H1 (cell line): ENCODE results near the gene GPR180. TPM values are rescaled to one million over a fixed set of nuclear protein-coding genes. Genes with fewer than 3 reads are reported as not detected.

Experiments
- CTCF ChIA-PET: fragments of 300-600 bp; sonication (Branson Sonifier 250); formaldehyde crosslinking; loops from one replicate; lab custom pipeline; 2021; ENCODE audit not compliant: partially characterized antibody; lab: Charles Lee
- POLR2A ChIA-PET: fragments of 300-600 bp; sonication (Branson Sonifier 250); formaldehyde crosslinking; loops from one replicate; lab custom pipeline; 2021; ENCODE audit warnings: inconsistent platforms; ENCODE audit not compliant: partially characterized antibody; lab: Charles Lee
- DNase-seq, 2 experiments: peaks; one replicate each; pipeline versions ENCODE4 v3.0.0 to v3.0.0-alpha.2; 2010 to 2022; ENCODE audit warnings: low spot score in 2 of 2, low read depth in 1 of 2, mixed read lengths in 1 of 2
- FAIRE-seq: peaks from 2 replicates; lab custom pipeline; 2011; peaks lifted over from hg19 to GRCh38; lab: Jason Lieb, UNC
- H2AFZ ChIP-seq: 2 replicates; pipeline ENCODE4 v1.8.1; 2012; ENCODE audit warnings: low read length, inconsistent platforms
- H2AK5ac ChIP-seq: 2 replicates; pipeline ENCODE4 v1.6.1; 2013; ENCODE audit warnings: low read depth, low read length
- H2BK120ac ChIP-seq: replicated peaks from 2 replicates; pipeline ENCODE3; 2013; ENCODE audit warnings: low read depth, low read length, inconsistent platforms
- H2BK12ac ChIP-seq: 2 replicates; pipeline ENCODE4 v1.6.1; 2013; ENCODE audit warnings: low read depth, low read length
- H2BK15ac ChIP-seq: 2 replicates; pipeline ENCODE4 v1.6.1; 2013; ENCODE audit warnings: low read length
- H2BK20ac ChIP-seq: 2 replicates; pipeline ENCODE4 v1.6.1; 2013; ENCODE audit warnings: low read length
- H2BK5ac ChIP-seq: 2 replicates; pipeline ENCODE4 v1.6.1; 2013; ENCODE audit warnings: low read depth, low read length
- H3K14ac ChIP-seq: 2 replicates; pipeline ENCODE4 v1.6.1; 2013; ENCODE audit warnings: inconsistent platforms; ENCODE audit not compliant: insufficient read length
- H3K18ac ChIP-seq: 2 replicates; pipeline ENCODE4 v1.6.1; 2013; ENCODE audit warnings: low read length; ENCODE audit errors: extremely low read depth
- H3K23ac ChIP-seq: 2 replicates; pipeline ENCODE4 v1.6.1; 2013; ENCODE audit warnings: inconsistent platforms; ENCODE audit not compliant: insufficient read length
- H3K23me2 ChIP-seq: 2 replicates; pipeline ENCODE4 v1.6.1; 2013; ENCODE audit warnings: low read depth, low read length
- H3K27ac ChIP-seq: 2 replicates; pipeline ENCODE4 v1.6.1; 2011; ENCODE audit warnings: low read depth, low read length, inconsistent platforms
- H3K27me3 ChIP-seq, 4 experiments: replicated peaks in 1 of 4; 1 replicate in 1 of 4; 2 replicates in 3 of 4; pipeline versions ENCODE4 v1.6.1 to v1.8.1; 2011 to 2013; ENCODE audit warnings: low read length in 3 of 4, mild to moderate bottlenecking in 3 of 4, inconsistent platforms in 2 of 4, mixed read lengths in 2 of 4, moderate library complexity in 1 of 4; ENCODE audit not compliant: control insufficient read depth in 3 of 4, insufficient read depth in 3 of 4; ENCODE audit errors: extremely low read depth in 1 of 4
- H3K36me3 ChIP-seq, 4 experiments: 2 replicates each; pipeline versions ENCODE4 v1.6.1 to v1.8.1; 2011 to 2013; ENCODE audit warnings: mild to moderate bottlenecking in 4 of 4, low read length in 3 of 4, moderate library complexity in 2 of 4, control low read depth in 1 of 4, inconsistent platforms in 1 of 4; ENCODE audit not compliant: insufficient read depth in 4 of 4, control insufficient read depth in 2 of 4
- H3K4ac ChIP-seq: replicated peaks from 2 replicates; pipeline ENCODE3; 2013; ENCODE audit warnings: low read length, low read depth, mixed read lengths, inconsistent platforms; ENCODE audit not compliant: insufficient read length
- H3K4me1 ChIP-seq, 4 experiments: replicated peaks in 1 of 4; 1 replicate in 1 of 4; 2 replicates in 3 of 4; pipeline versions ENCODE4 v1.6.1 to v1.8.1; 2011 to 2013; ENCODE audit warnings: low read length in 3 of 4, inconsistent platforms in 2 of 4, mixed read lengths in 1 of 4; ENCODE audit not compliant: insufficient read depth in 4 of 4, control insufficient read depth in 3 of 4
- H3K4me2 ChIP-seq, 2 experiments: 2 replicates each; pipeline versions ENCODE4 v1.6.1 to v1.8.1; 2011 to 2013; ENCODE audit warnings: low read depth in 2 of 2, low read length in 2 of 2, control low read depth in 1 of 2, inconsistent platforms in 1 of 2, mild to moderate bottlenecking in 1 of 2; ENCODE audit not compliant: insufficient read depth in 1 of 2
- H3K4me3 ChIP-seq, 4 experiments: fragments of 200-600, 300-600 bp in 1 of 4; sonication (generic), shearing (Covaris generic), sonication (Bioruptor Twin) in 1 of 4; 2 replicates each; pipeline versions ENCODE4 v1.5.1 to v1.8.1; 2011 to 2016; ENCODE audit warnings: low read length in 4 of 4, low read depth in 3 of 4, control low read depth in 2 of 4, inconsistent platforms in 2 of 4, mild to moderate bottlenecking in 2 of 4, mixed read lengths in 1 of 4, moderate library complexity in 1 of 4; ENCODE audit not compliant: insufficient read depth in 2 of 4; ENCODE audit errors: extremely low read depth in 1 of 4
- H3K56ac ChIP-seq: replicated peaks from 2 replicates; pipeline ENCODE3; 2013; ENCODE audit warnings: low read depth, mild to moderate bottlenecking, mixed read lengths, low read length, inconsistent platforms; ENCODE audit not compliant: insufficient read length
- H3K79me1 ChIP-seq: 2 replicates; pipeline ENCODE4 v1.6.1; 2013; ENCODE audit warnings: low read depth, low read length, control low read depth
- H3K79me2 ChIP-seq, 2 experiments: 2 replicates each; pipeline versions ENCODE4 v1.6.1 to v1.8.1; 2012 to 2013; ENCODE audit warnings: low read length in 2 of 2, mild to moderate bottlenecking in 2 of 2, inconsistent platforms in 1 of 2; ENCODE audit not compliant: insufficient read depth in 2 of 2, control insufficient read depth in 1 of 2
- H3K9ac ChIP-seq, 4 experiments: replicated peaks in 1 of 4; 1 replicate in 1 of 4; 2 replicates in 3 of 4; pipeline versions ENCODE4 v1.6.1 to v1.8.1; 2011 to 2013; ENCODE audit warnings: low read depth in 3 of 4, low read length in 3 of 4, control low read depth in 2 of 4, mild to moderate bottlenecking in 2 of 4, moderate library complexity in 2 of 4, inconsistent platforms in 1 of 4; ENCODE audit errors: extremely low read depth in 1 of 4
- H3K9me3 ChIP-seq, 2 experiments: 2 replicates each; pipeline versions ENCODE4 v1.6.1 to v1.8.1; 2012 to 2013; ENCODE audit warnings: mild to moderate bottlenecking in 2 of 2, moderate library complexity in 2 of 2, control low read depth in 1 of 2, inconsistent platforms in 1 of 2, low read depth in 1 of 2, low read length in 1 of 2, mixed read lengths in 1 of 2; ENCODE audit not compliant: insufficient read depth in 2 of 2
- H4K20me1 ChIP-seq, 2 experiments: replicated peaks in 1 of 2; 2 replicates each; pipeline versions ENCODE3 to v1.8.1; 2011 to 2013; ENCODE audit warnings: inconsistent platforms in 2 of 2, low read length in 2 of 2, mild to moderate bottlenecking in 1 of 2; ENCODE audit not compliant: insufficient read depth in 2 of 2, control insufficient read depth in 1 of 2
- H4K5ac ChIP-seq: 2 replicates; pipeline ENCODE4 v1.6.1; 2013; ENCODE audit warnings: low read length, low read depth, mixed read lengths, inconsistent platforms; ENCODE audit not compliant: insufficient read length
- H4K8ac ChIP-seq: 2 replicates; pipeline ENCODE4 v1.8.0; 2013; ENCODE audit warnings: mild to moderate bottlenecking, moderate library complexity, low read length, inconsistent platforms; ENCODE audit not compliant: insufficient read depth; ENCODE audit errors: extremely low read depth
- H4K91ac ChIP-seq: replicated peaks from 2 replicates; pipeline ENCODE3; 2013; ENCODE audit warnings: low read length, mixed read lengths, inconsistent platforms; ENCODE audit not compliant: insufficient read length
- CBX8 ChIP-seq: fragments of 300-800, 300-1000 bp; sonication (generic); IDR thresholded peaks from 2 replicates; pipeline ENCODE4 v1.7.1; 2016; ENCODE audit warnings: low read depth, low read length, borderline replicate concordance
- CREB1 ChIP-seq: IDR thresholded peaks from 2 replicates; pipeline ENCODE4 v1.6.1; 2012; ENCODE audit warnings: inconsistent platforms
- CTCF ChIP-seq, 3 experiments: IDR thresholded peaks; 1 replicate in 2 of 3; 2 replicates in 1 of 3; pipeline versions ENCODE4 v1.5.1 to v1.6.1; 2011; ENCODE audit warnings: low read length in 3 of 3, mild to moderate bottlenecking in 3 of 3, inconsistent platforms in 2 of 3, low read depth in 1 of 3, moderate library complexity in 1 of 3; ENCODE audit not compliant: insufficient read depth in 1 of 3; ENCODE audit errors: control extremely low read depth in 1 of 3
- KDM4A ChIP-seq: IDR thresholded peaks from one replicate; pipeline ENCODE4 v1.7.1; 2012; ENCODE audit warnings: low read depth, mild to moderate bottlenecking, moderate library complexity, low read length, inconsistent platforms; ENCODE audit not compliant: severe bottlenecking
- SP1 ChIP-seq: IDR thresholded peaks from 2 replicates; pipeline ENCODE4 v1.6.1; 2011; ENCODE audit warnings: low read depth, low read length
- SP4 ChIP-seq: IDR thresholded peaks from 2 replicates; pipeline ENCODE4 v1.6.1; 2012; ENCODE audit warnings: low read length, inconsistent platforms
- TAF7 ChIP-seq: optimal IDR thresholded peaks from 2 replicates; pipeline ENCODE3; 2011; ENCODE audit warnings: low read depth, mild to moderate bottlenecking, inconsistent platforms, low read length, moderate library complexity, borderline replicate concordance
- USF2 ChIP-seq: IDR thresholded peaks from 2 replicates; pipeline ENCODE4 v1.6.1; 2011; ENCODE audit warnings: low read length, improper control_type of control experiment
- YY1 ChIP-seq: IDR thresholded peaks from 2 replicates; pipeline ENCODE4 v1.6.1; 2011; ENCODE audit warnings: low read depth, mild to moderate bottlenecking, low read length
- WGBS, 2 experiments: shearing (Covaris generic) in 1 of 2; methylation state at CpG; one replicate each; pipeline versions ENCODE4 v1.1.6 to v1.1.7; 2013 to 2015; ENCODE audit warnings: low lambda C conversion rate in 2 of 2, mixed read lengths in 2 of 2, inconsistent platforms in 1 of 2, low coverage in 1 of 2, missing lambda C conversion rate in 1 of 2; ENCODE audit not compliant: insufficient replicate concordance in 2 of 2, insufficient coverage in 1 of 2, insufficient read length in 1 of 2; ENCODE audit errors: extremely low coverage in 1 of 2, missing lambda C conversion rate in 1 of 2; 5-methylcytosine and 5-hydroxymethylcytosine counted together
- polyA plus RNA-seq, 7 experiments: library from polyadenylated mRNA; depleted of rRNA in 3 of 7; stranded (reverse) in 5 of 7; unstranded in 2 of 7; fragments of >200 nt in 5 of 7; fragments of 200-250 nt in 2 of 7; gene quantifications; 1 replicate in 5 of 7; 2 replicates in 1 of 7; 4 replicates in 1 of 7; pipeline versions ENCODE4 v1.2.1 to v1.2.3, GENCODE V29; 2011 to 2013; ENCODE audit warnings: missing spikeins in 2 of 7, mixed read lengths in 2 of 7
- total RNA-seq: library from RNA; stranded (reverse); fragmentation: NEBNext Ultra II Directional; extraction: Animal tissue kit (Norgen Biotek cat#: 25700); gene quantifications from 2 replicates; pipeline ENCODE4 v1.2.1, GENCODE V29; 2021
- TF ChIP-seq, protein P1 (sequence below): IDR thresholded peaks from 2 replicates; pipeline ENCODE4 v1.6.1; 2012; ENCODE audit warnings: inconsistent platforms

GPR180 gene
- total and polyA plus RNA-seq, 2 of the 8 experiments (the other 6 are each of a cell fraction or from before 2014, with no cell fraction given), result 1.8 to 4.8 TPM

GRCh38 chr13:94623316-94623715 is 21.7 kb downstream of the GPR180 start:
- no peak overlapping the region for H2AK5ac ChIP-seq
- H2BK20ac ChIP-seq, result no peak overlapping the region
- WGBS, 2 experiments, result 79% methylated on average over 4 of the region's 4 CpGs; no CpG with 5 or more reads in 1 of the 2 experiments
- peaks cover 0 to 45% (median 5%) of the 10 kb centered on the region in 4 experiments; a peak in 6 of 8 replicates for H3K36me3 ChIP-seq
- H4K8ac ChIP-seq, result no peak overlapping the region
- H2AFZ ChIP-seq, result no peak overlapping the region
- H3K56ac ChIP-seq, result no peak overlapping the region
- H2BK5ac ChIP-seq, result no peak overlapping the region
- H4K5ac ChIP-seq, result no peak overlapping the region
- H3K4ac ChIP-seq, result no peak overlapping the region
- ChIA-PET CTCF (interaction anchor here (4.6 kb wide), 1 partner anchor 37 kb away, joined by 27 read pairs; no protein-coding TSS in a partner anchor), POLR2A (interaction anchor here (1.9 kb wide), 1 partner anchor 22 kb away, joined by 4 read pairs; the partner anchor contains the start of gene GPR180)
- no peaks in the 10 kb centered on the region for H3K4me1 ChIP-seq
- no peak overlapping the region for H3K27ac ChIP-seq
- no peaks in the 10 kb centered on the region for H3K9me3 ChIP-seq
- no peaks in the 10 kb centered on the region for H3K23me2 ChIP-seq
- H3K9ac ChIP-seq, result no peak overlapping the region
- H4K91ac ChIP-seq, result no peak overlapping the region
- no peak overlapping the region for H2BK15ac ChIP-seq
- H3K79me2 ChIP-seq, result no peaks in the 10 kb centered on the region
- no peak overlapping the region for H3K14ac ChIP-seq
- no peak overlapping the region for H3K23ac ChIP-seq
- no peaks in the 10 kb centered on the region for H4K20me1 ChIP-seq
- no peak overlapping the region for H3K18ac ChIP-seq
- no peak overlapping the region for H3K4me2 ChIP-seq
- H2BK120ac ChIP-seq, result no peak overlapping the region
- no peaks in the 10 kb centered on the region for H3K27me3 ChIP-seq
- no peak for DNase-seq
- H2BK12ac ChIP-seq, result no peak overlapping the region
- H3K4me3 ChIP-seq, result no peak overlapping the region
- no peak for FAIRE-seq
- no peaks in the 10 kb centered on the region for H3K79me1 ChIP-seq
- TF ChIP-seq SP4, result no peak
- no peak for TF ChIP-seq CTCF (IDR thresholded peaks at IDR 0.05; ENCODE audit: control extremely low read depth in 1 of 3, insufficient read depth in 1 of 3, low read depth in 1 of 3, low read length in 3 of 3)
- TF ChIP-seq TAF7, result no peak
- no peak for TF ChIP-seq SP1
- no peak for TF ChIP-seq YY1
- no peak for TF ChIP-seq KDM4A
- TF ChIP-seq, protein P1, sequence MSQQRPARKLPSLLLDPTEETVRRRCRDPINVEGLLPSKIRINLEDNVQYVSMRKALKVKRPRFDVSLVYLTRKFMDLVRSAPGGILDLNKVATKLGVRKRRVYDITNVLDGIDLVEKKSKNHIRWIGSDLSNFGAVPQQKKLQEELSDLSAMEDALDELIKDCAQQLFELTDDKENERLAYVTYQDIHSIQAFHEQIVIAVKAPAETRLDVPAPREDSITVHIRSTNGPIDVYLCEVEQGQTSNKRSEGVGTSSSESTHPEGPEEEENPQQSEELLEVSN, result no peak
- TF ChIP-seq USF2, result no peak
- TF ChIP-seq CREB1, result no peak
- TF ChIP-seq CBX8, result no peak
